KOPT-K1 (cell line): ENCODE measurements around the gene STAG1.
"Not testable (repeated sequence)": the region's sequence is repeated elsewhere in the genome, so short reads cannot be mapped to it uniquely, and the experiment has no call there.

Source experiments
- H3K27ac ChIP-seq: fragments of 200-600 bp; sonication (generic); 2 replicates; pipeline ENCODE4 v1.5.1; 2016; ENCODE audit warnings: antibody characterized with exemption, mild to moderate bottlenecking, low read depth, low read length; ENCODE audit not compliant: poor library complexity, severe bottlenecking
- H3K36me3 ChIP-seq: fragments of 200-600 bp; sonication (generic); 2 replicates; pipeline ENCODE4 v1.5.1; 2017; ENCODE audit warnings: antibody characterized with exemption, mild to moderate bottlenecking, low read length, moderate library complexity; ENCODE audit not compliant: insufficient read depth
- H3K9me3 ChIP-seq: fragments of 200-600 bp; sonication (generic); 2 replicates; pipeline ENCODE4 v1.5.1; 2017; ENCODE audit warnings: antibody characterized with exemption, low read length, mild to moderate bottlenecking; ENCODE audit not compliant: insufficient read depth, poor library complexity, severe bottlenecking

STAG1 gene

GRCh38 chr3:136518102-136518501, 234.1 kb downstream of the STAG1 start:
- Histone ChIP-seq H3K36me3 (peaks cover 14% of the 10 kb centered on the region; the same call in 1 of the 2 replicates), H3K9me3 (no peaks in the 10 kb centered on the region), H3K27ac (no peak overlapping the region)

GRCh38 chr3:136516656-136517055, 235.5 kb downstream of the STAG1 start:
- Histone ChIP-seq H3K9me3 (no peaks in the 10 kb centered on the region), H3K27ac (no peak overlapping the region), H3K36me3 (peaks cover 14% of the 10 kb centered on the region)

- Histone ChIP-seq H3K27ac (no peak overlapping the region), H3K9me3 (no peaks in the 10 kb centered on the region), H3K36me3 (peaks cover 14% of the 10 kb centered on the region)
Measured at GRCh38 chr3:136516095-136516494, 236.1 kb downstream of the STAG1 start.

- not testable (repeated sequence) for H3K27ac ChIP-seq, H3K9me3 ChIP-seq
- peaks cover 17% of the 10 kb centered on the region for H3K36me3 ChIP-seq
Measured at GRCh38 chr3:136514533-136514932, 237.6 kb downstream of the STAG1 start.

DNA sequence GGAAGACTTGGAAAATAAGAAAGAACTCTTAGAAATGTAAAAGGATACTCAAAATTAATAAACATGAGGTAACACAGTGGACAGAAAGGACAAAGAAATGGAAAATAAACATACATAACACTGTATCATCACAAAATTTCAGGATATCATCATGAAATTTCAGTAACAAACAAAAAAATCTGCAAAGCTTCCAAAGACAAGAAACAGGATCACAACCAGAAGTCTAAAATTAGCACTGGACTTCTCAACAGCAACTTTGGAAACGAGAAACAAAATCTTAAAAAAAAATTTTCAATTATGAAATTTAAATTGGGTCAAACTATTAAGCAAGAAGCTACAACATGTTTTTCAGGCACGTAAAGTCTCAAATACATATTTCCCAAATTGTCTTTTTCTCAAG, 238.8 kb downstream of the STAG1 start:
- H3K9me3 ChIP-seq, result no peaks in the 10 kb centered on the region
- H3K36me3 ChIP-seq, result peaks cover 10% of the 10 kb centered on the region; the same call in 1 of the 2 replicates

GRCh38 chr3:136512381-136512780, 239.8 kb downstream of the STAG1 start:
- H3K27ac ChIP-seq, result no peak overlapping the region
- peaks cover 6% of the 10 kb centered on the region; the same call in 1 of the 2 replicates for H3K36me3 ChIP-seq
- H3K9me3 ChIP-seq, result no peaks in the 10 kb centered on the region

More for the DNA sequence above, 238.8 kb downstream of the STAG1 start:
- no peak overlapping the region for H3K27ac ChIP-seq

DNA sequence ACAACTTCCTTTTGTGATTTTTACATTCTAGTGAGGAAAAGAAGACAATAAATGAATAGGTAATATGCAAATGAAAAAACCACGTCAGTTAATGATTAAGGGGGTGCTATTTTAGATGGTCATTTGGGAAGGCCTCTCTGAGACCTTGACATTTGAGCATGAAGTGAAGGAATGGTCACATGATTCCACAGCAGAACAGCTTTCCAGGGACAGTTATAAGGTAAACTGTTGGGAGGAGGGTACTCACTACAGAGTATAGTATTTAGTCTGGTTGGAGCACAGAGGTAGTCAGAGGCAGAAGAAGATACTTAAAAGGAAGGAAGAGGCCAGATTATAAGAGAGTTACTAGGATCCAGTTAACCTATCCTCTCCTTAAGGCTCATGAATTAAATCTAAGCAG, 246.5 kb downstream of the STAG1 start:
- Histone ChIP-seq H3K27ac (no peak overlapping the region), H3K9me3 (no peaks in the 10 kb centered on the region), H3K36me3 (peaks cover 14% of the 10 kb centered on the region)

DNA sequence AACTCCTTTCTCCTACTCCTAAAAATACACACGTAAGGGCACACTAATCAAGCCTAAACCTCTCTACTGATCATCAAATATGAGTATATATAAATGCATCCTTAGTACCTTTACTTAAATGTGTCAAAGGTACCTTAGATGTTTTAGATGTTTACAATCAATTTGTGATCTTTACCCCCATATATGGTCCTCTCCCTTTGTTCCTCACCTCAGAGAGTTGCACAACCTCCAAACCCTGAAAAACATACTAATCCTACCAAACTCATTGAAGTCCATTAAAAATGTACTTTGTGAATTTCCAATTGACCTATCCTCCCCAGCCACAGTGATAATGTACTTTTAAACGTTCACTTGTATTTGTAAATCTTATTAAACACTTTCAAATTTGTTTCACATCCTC, 249.1 kb downstream of the STAG1 start:
- no peaks in the 10 kb centered on the region for H3K9me3 ChIP-seq
- H3K27ac ChIP-seq, result no peak overlapping the region
- H3K36me3 ChIP-seq, result peaks cover 29% of the 10 kb centered on the region

DNA sequence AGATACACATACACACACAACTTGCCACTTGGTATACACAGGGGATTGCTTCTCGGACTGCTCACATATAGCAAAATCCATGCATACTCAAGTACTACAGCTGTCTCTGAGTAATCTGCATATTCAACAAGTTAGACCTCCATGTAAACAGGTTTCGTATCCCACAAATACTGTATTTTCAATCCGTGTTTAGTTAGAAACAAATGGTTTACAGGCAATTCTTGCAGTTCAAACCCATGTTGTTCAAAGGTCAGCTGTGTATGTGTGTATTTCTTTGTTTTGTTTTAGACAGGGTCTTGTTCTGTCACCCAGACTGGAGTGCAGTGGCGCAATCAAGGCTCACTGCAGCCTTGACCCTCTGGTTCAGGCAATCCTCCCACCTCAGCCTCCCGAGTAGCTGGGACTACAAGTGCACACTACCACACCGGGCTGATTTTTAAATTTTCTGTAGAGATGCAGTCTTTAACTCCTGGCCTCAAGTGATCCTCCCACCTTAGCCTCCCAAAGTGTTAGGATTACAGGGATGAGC, 253.2 kb downstream of the STAG1 start:
- peaks cover 13% of the 10 kb centered on the region for H3K9me3 ChIP-seq
- no peak overlapping the region for H3K27ac ChIP-seq
- peaks cover 44% of the 10 kb centered on the region for H3K36me3 ChIP-seq

DNA sequence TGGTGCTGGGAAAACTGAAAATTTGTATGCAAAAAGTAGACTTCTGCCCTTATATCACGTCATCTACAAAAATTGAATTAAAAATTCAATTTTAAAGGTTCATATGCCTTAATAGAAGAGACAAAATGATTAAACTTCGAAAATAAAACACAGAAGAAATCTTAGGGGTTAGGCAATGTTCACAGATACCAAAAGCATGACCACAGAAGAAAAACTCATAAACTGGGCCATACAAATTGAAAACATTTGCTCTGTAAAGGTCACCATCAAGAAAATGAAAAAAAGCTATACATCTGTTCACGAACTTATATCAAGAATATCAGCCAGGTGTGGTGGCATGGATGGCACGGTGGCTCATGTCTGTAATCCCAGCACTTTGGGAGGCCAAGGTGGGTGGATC, 257.0 kb downstream of the STAG1 start:
- Histone ChIP-seq H3K36me3 (peaks cover 60% of the 10 kb centered on the region), H3K9me3 (peaks cover 13% of the 10 kb centered on the region), H3K27ac (no peak overlapping the region)

DNA sequence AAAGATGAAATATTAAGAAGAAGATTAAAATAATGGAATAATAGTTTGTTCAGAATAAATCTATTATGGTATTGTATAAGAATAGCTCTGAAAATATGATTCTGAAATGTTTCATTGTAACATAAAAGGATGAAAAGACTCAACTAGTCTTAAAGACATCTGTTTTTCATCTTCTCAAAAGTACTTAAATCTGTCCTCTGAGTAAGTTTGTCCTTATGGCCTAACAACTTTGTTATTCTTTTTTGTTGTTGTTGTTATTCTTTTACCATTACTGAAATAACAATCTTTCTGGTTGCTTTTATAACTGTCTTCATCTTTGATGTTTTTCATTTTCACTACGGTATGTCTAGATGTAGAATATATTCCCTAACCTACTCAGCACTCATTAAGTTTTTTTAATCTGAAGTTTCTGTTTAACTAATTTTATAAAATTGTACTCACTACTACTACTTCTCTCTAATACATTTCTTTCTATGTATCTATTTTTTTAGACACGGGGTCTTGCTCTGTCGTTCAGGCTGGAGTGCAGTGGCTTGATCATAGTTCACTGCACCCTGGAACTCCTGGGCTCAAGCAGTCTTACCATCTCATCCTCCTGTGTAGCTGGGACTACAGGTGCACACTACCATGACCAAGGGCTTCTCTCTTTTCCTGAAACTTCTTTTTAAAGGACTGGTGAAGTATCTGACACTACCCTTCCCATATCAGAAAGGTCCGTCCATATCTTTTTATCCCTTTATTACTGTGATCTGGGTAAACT, 261.4 kb downstream of the STAG1 start:
- peaks cover 13% of the 10 kb centered on the region for H3K9me3 ChIP-seq
- H3K27ac ChIP-seq, result no peak overlapping the region
- H3K36me3 ChIP-seq, result peaks cover 69% of the 10 kb centered on the region

DNA sequence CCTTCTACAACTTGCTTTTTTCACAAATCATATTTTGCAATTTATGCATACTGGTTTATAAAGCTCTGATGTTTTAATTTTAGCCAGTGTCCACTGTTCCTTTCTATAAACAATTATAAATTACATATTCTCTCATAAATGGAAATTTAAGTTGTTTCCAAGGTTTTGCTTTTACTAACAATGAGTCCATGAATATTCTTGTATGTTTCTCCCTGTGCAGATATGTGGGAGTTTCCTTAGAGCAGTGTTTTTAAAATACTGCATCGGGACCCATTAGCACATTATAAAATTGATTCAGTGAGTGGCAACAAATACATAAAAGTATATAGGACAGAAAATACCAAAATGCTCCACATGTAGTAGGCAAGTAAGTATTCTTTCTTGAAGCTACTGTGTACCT, 266.4 kb downstream of the STAG1 start:
- no peaks in the 10 kb centered on the region for H3K9me3 ChIP-seq
- H3K36me3 ChIP-seq, result peaks cover 23% of the 10 kb centered on the region
- H3K27ac ChIP-seq, result no peak overlapping the region

- Histone ChIP-seq H3K9me3 (no peaks in the 10 kb centered on the region), H3K27ac (no peak overlapping the region), H3K36me3 (peaks cover 37% of the 10 kb centered on the region)
Measured at GRCh38 chr3:136476280-136476679, 275.9 kb downstream of the STAG1 start.

- H3K36me3 ChIP-seq, result peaks cover 37% of the 10 kb centered on the region
- H3K27ac ChIP-seq, H3K9me3 ChIP-seq: not testable (repeated sequence)
Measured at GRCh38 chr3:136474876-136475275, 277.3 kb downstream of the STAG1 start.

- peaks cover 4% of the 10 kb centered on the region for H3K9me3 ChIP-seq
- H3K27ac ChIP-seq, result no peak overlapping the region
- H3K36me3 ChIP-seq, result peaks cover 37% of the 10 kb centered on the region
Measured at GRCh38 chr3:136473716-136474326, 278.4 kb downstream of the STAG1 start.

GRCh38 chr3:136465296-136465695, 286.9 kb downstream of the STAG1 start:
- no peak overlapping the region for H3K27ac ChIP-seq
- peaks cover 23% of the 10 kb centered on the region for H3K36me3 ChIP-seq
- no peaks in the 10 kb centered on the region for H3K9me3 ChIP-seq
